ENCODE data around the gene RAB7A. TPM values are rescaled to one million over a fixed set of nuclear protein-coding genes. Genes with fewer than 3 reads are reported as not detected.

Gene RAB7A
- total and polyA plus RNA-seq, 2 donors (not counting 1 experiment from before 2014, with no cell fraction given), result 54.2 to 415 TPM

DNA sequence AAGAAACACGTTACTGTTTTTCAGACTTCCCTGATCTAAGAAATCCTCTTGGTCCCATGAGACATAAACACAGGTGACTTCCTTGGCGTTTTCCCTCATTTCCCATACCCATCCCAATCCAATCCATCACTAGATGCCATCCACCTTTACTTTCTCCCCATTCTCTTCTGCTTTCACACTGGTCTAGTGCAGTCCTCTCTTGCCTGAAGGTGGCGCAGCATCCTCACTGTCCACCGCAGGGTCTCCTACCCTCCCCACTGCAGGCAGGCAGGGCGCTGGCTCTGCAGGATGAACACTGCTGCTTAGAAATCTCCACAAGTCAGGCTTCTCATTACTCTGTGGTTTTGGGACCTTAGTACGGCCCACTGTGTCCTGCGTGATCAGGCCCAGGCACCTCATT, 58.2 kb downstream of the RAB7A start:
- H3K36me3 ChIP-seq (ENCODE audit: control insufficient read depth, insufficient read depth, low read length), result no peaks in the 10 kb centered on the region
- no peak for TF ChIP-seq EZH2 (IDR thresholded peaks at IDR 0.05; ENCODE audit: low read length, missing control alignments)
- TF ChIP-seq, protein P1, sequence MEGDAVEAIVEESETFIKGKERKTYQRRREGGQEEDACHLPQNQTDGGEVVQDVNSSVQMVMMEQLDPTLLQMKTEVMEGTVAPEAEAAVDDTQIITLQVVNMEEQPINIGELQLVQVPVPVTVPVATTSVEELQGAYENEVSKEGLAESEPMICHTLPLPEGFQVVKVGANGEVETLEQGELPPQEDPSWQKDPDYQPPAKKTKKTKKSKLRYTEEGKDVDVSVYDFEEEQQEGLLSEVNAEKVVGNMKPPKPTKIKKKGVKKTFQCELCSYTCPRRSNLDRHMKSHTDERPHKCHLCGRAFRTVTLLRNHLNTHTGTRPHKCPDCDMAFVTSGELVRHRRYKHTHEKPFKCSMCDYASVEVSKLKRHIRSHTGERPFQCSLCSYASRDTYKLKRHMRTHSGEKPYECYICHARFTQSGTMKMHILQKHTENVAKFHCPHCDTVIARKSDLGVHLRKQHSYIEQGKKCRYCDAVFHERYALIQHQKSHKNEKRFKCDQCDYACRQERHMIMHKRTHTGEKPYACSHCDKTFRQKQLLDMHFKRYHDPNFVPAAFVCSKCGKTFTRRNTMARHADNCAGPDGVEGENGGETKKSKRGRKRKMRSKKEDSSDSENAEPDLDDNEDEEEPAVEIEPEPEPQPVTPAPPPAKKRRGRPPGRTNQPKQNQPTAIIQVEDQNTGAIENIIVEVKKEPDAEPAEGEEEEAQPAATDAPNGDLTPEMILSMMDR (conservative IDR thresholded peaks at IDR 0.05 in 1 of 2, IDR thresholded peaks at IDR 0.05 in 1 of 2; ENCODE audit: low read depth in 1 of 2, low read length in 2 of 2), result peak; percentile 19 to 45
- no peaks in the 10 kb centered on the region for H3K27me3 ChIP-seq (ENCODE audit: control insufficient read depth, insufficient read depth, low read length)
- H3K4me2 ChIP-seq (ENCODE audit: extremely low read depth, insufficient read depth, low read length), result no peak overlapping the region
- H2AFZ ChIP-seq (ENCODE audit: low read length), result no peak overlapping the region
- H3K9me3 ChIP-seq (ENCODE audit: control insufficient read depth, insufficient read depth, low read depth, low read length), result no peaks in the 10 kb centered on the region
- no peak overlapping the region for H3K4me3 ChIP-seq (replicated peaks in 1 of 4; ENCODE audit: control extremely low read depth in 1 of 4, insufficient read depth in 1 of 4, low read depth in 3 of 4, low read length in 4 of 4)
- DNase-seq (ENCODE audit: low read depth in 2 of 2), result no peak
- no peak overlapping the region for H3K9ac ChIP-seq (ENCODE audit: insufficient read depth, low read length)
- no peak overlapping the region for H3K27ac ChIP-seq (ENCODE audit: insufficient read depth, low read length)
- peaks cover 97% of the 10 kb centered on the region for H3K79me2 ChIP-seq (ENCODE audit: control insufficient read depth, insufficient read depth, low read length)
- peaks cover 10% of the 10 kb centered on the region for H3K4me1 ChIP-seq (ENCODE audit: control insufficient read depth, extremely low read depth, insufficient read depth, low read length)
- peaks cover 13% of the 10 kb centered on the region for H4K20me1 ChIP-seq (ENCODE audit: control insufficient read depth, extremely low read depth, insufficient read depth, low read length)

DNA sequence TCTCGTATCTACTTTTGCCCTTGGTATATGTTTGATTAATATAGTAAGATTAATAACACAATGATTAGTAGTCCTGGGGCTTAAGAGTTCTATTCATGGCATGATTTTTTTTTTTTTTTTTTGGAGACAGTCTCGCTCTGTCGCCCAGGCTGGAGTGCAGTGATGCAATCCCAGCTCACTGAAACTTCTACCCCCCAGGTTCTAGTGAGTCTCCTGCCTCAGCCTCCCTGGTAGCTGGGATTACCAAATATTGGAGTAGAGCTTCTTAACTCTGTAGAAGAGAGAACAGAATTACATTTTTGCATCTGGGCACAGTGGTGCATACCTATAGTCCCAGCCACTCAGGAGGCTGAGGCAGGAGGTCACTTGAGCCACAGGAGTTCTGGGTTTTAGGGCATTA, 58.9 kb downstream of the RAB7A start:
- H2AFZ ChIP-seq (ENCODE audit: low read length), result no peak overlapping the region
- DNase-seq (ENCODE audit: low read depth in 2 of 2), result no peak
- no peaks in the 10 kb centered on the region for H3K27me3 ChIP-seq (ENCODE audit: control insufficient read depth, insufficient read depth, low read length)
- peaks cover 10% of the 10 kb centered on the region for H3K4me1 ChIP-seq (ENCODE audit: control insufficient read depth, extremely low read depth, insufficient read depth, low read length)
- H3K9ac ChIP-seq (ENCODE audit: insufficient read depth, low read length), result no peak overlapping the region
- no peaks in the 10 kb centered on the region for H3K9me3 ChIP-seq (ENCODE audit: control insufficient read depth, insufficient read depth, low read depth, low read length)
- TF ChIP-seq, protein P1 (conservative IDR thresholded peaks at IDR 0.05 in 1 of 2, IDR thresholded peaks at IDR 0.05 in 1 of 2; ENCODE audit: low read depth in 1 of 2, low read length in 2 of 2), result no peak
- TF ChIP-seq EZH2 (IDR thresholded peaks at IDR 0.05; ENCODE audit: low read length, missing control alignments), result no peak
- H4K20me1 ChIP-seq (ENCODE audit: control insufficient read depth, extremely low read depth, insufficient read depth, low read length), result peaks cover 13% of the 10 kb centered on the region
- no peak overlapping the region for H3K4me3 ChIP-seq (replicated peaks in 1 of 4; ENCODE audit: control extremely low read depth in 1 of 4, insufficient read depth in 1 of 4, low read depth in 3 of 4, low read length in 4 of 4)
- no peak overlapping the region for H3K4me2 ChIP-seq (ENCODE audit: extremely low read depth, insufficient read depth, low read length)
- H3K79me2 ChIP-seq (ENCODE audit: control insufficient read depth, insufficient read depth, low read length), result peaks cover 97% of the 10 kb centered on the region
- no peak overlapping the region for H3K27ac ChIP-seq (ENCODE audit: insufficient read depth, low read length)
- H3K36me3 ChIP-seq (ENCODE audit: control insufficient read depth, insufficient read depth, low read length), result no peaks in the 10 kb centered on the region

DNA sequence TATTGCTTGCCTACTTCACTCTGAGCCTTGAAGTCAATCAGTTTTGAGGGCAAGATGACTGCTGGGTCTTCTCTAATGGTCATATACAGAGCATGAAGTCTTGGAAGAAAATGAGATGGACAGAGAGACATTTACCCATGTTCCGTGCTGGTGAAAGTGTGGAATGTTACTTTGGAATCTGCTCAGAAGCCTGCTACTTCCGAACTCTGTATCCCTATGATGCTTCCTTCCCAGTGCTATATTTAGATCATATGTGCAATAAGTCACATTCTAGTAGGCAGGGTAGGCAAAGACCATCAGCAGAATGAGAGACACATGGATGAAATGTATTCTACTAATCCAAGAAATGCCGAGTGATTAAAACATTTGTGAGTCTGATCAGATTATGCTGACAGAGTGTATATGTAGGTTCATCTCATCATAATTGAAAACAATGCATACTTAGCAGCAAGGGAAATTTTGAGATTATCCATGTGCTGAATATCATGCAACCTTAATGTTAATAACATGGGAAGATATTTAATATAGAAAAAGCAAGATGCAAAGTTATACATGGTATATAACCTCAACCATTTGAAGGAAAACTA, 60.5 kb downstream of the RAB7A start:
- Histone ChIP-seq H3K27me3 (ENCODE audit: control insufficient read depth, insufficient read depth, low read length) (no peaks in the 10 kb centered on the region), H3K4me1 (ENCODE audit: control insufficient read depth, extremely low read depth, insufficient read depth, low read length) (peaks cover 10% of the 10 kb centered on the region), H3K9ac (ENCODE audit: insufficient read depth, low read length) (no peak overlapping the region), H3K9me3 (ENCODE audit: control insufficient read depth, insufficient read depth, low read depth, low read length) (no peaks in the 10 kb centered on the region), H3K27ac (ENCODE audit: insufficient read depth, low read length) (no peak overlapping the region), H3K36me3 (ENCODE audit: control insufficient read depth, insufficient read depth, low read length) (no peaks in the 10 kb centered on the region), H3K4me3 (replicated peaks in 1 of 4; ENCODE audit: control extremely low read depth in 1 of 4, insufficient read depth in 1 of 4, low read depth in 3 of 4, low read length in 4 of 4) (no peak overlapping the region), H3K4me2 (ENCODE audit: extremely low read depth, insufficient read depth, low read length) (peak overlapping the region; percentile 21), H3K79me2 (ENCODE audit: control insufficient read depth, insufficient read depth, low read length) (peaks cover 97% of the 10 kb centered on the region), H2AFZ (ENCODE audit: low read length) (no peak overlapping the region), H4K20me1 (ENCODE audit: control insufficient read depth, extremely low read depth, insufficient read depth, low read length) (peaks cover 10% of the 10 kb centered on the region)
- TF ChIP-seq, protein P1 (conservative IDR thresholded peaks at IDR 0.05 in 1 of 2, IDR thresholded peaks at IDR 0.05 in 1 of 2; ENCODE audit: low read depth in 1 of 2, low read length in 2 of 2), result no peak
- no peak for TF ChIP-seq EZH2 (IDR thresholded peaks at IDR 0.05; ENCODE audit: low read length, missing control alignments)
- DNase-seq (ENCODE audit: low read depth in 2 of 2), result peak in 1 of 2 donors; percentile 31

Data from fibroblast of lung (primary cell).